Ovary (tissue), 9 donors: ENCODE measurements around the gene TPRG1L. TPM values are rescaled to one million over a fixed set of nuclear protein-coding genes. Genes with fewer than 3 reads are reported as not detected.

Experiments
- DNase-seq, 5 donors: peaks; one replicate each; pipeline ENCODE4 v3.0.0-alpha.2; 2019 to 2020
- H3K27ac ChIP-seq, 2 donors: fragments of 200-600 bp; one replicate each; pipeline versions ENCODE4 v1.5.1 to v1.8.0; 2019 to 2022
- H3K27me3 ChIP-seq: fragments of 200-600 bp; one replicate; pipeline ENCODE4 v1.8.0; 2022
- H3K36me3 ChIP-seq: fragments of 200-600 bp; sonication (generic); one replicate; pipeline ENCODE4 v1.5.1; 2019
- H3K4me1 ChIP-seq: one replicate; pipeline ENCODE4 v1.8.1; 2013; ENCODE audit warnings: mild to moderate bottlenecking, moderate library complexity; ENCODE audit not compliant: insufficient read depth
- H3K4me3 ChIP-seq: fragments of 200-600 bp; sonication (generic); one replicate; pipeline ENCODE4 v1.5.1; 2017
- H3K9me3 ChIP-seq, 2 donors: fragments of 200-600 bp in 1 of 2; sonication (generic) in 1 of 2; one replicate each; pipeline versions ENCODE4 v1.5.1 to v1.8.1; 2013 to 2019; ENCODE audit warnings: mild to moderate bottlenecking in 1 of 2, moderate library complexity in 1 of 2
- CTCF ChIP-seq, 3 donors: fragments of 450-650 bp in 2 of 3; fragments of 200-600 bp in 1 of 3; IDR thresholded peaks; one replicate each; pipeline versions ENCODE4 v1.5.1 to v1.8.0; 2016 to 2022; ENCODE audit warnings: antibody characterized with exemption in 3 of 3, mild to moderate bottlenecking in 1 of 3
- EP300 ChIP-seq: sonication (generic); formaldehyde crosslinking; IDR thresholded peaks from one replicate; pipeline ENCODE4 v1.6.1; 2017; ENCODE audit warnings: antibody characterized with exemption
- POLR2A ChIP-seq: fragments of 450-650 bp; IDR thresholded peaks from one replicate; pipeline ENCODE4 v1.6.1; 2017; ENCODE audit warnings: antibody characterized with exemption, mild to moderate bottlenecking, moderate library complexity
- WGBS, 3 donors: extraction: QIAGEN DNeasy Blood & Tissue Kit in 1 of 3; methylation state at CpG; one replicate each; pipeline versions ENCODE4 v1.1.5 to v1.1.7; 2013 to 2017; 5-methylcytosine and 5-hydroxymethylcytosine counted together
- intact Hi-C, 4 donors: fragments of 100-400 bp; cut with DNase I; formaldehyde crosslinking; loops; one replicate each; pipeline versions ENCODE4 v1.11.0 to v1.15.1; 2022 to 2023
- polyA plus RNA-seq, 2 donors: library from polyadenylated mRNA; stranded (reverse); fragments of 200-250 nt in 1 of 2; fragments of 350-450 nt in 1 of 2; fragmentation: Illumina TruSeq in 1 of 2; extraction: RNeasy Lipid Tissue Mini Kit (QIAGEN cat#74804) in 1 of 2; gene quantifications; one replicate each; pipeline ENCODE4 v1.2.3, GENCODE V29; 2013 to 2014
- total RNA-seq, 7 donors: library from RNA; depleted of rRNA in 2 of 7; stranded (reverse); fragments of >200 nt in 2 of 7; fragmentation: NEBNext Ultra II Directional in 3 of 7; extraction: Animal tissue kit (Norgen Biotek cat#: 25700) in 3 of 7; gene quantifications; one replicate each; pipeline versions ENCODE4 v1.1.0 to v1.2.4, GENCODE V29; 2016 to 2023
- donor health status: DM: no; HTN: no; CAD: no; lungs with moderate emphysema.
- donor health status: DM: no; HTN: no; CAD: no.
- donor health status: Bipolar disorder and iron deficiency.
- donor health status: DM: yes; HTN: yes; CAD: no.
- donor health status: DM: no; HTN: no; CAD: no.
- donor health status: DM: yes; HTN: yes; CAD: no.

The TPRG1L gene
- total and polyA plus RNA-seq, 9 donors = 25.3 to 71.5 (median 44.2) TPM

- no peaks in the 10 kb centered on the region for H3K9me3 ChIP-seq
- DNase-seq = no peak
- peaks cover 6% of the 10 kb centered on the region for H3K4me1 ChIP-seq
- no peak overlapping the region for H3K4me3 ChIP-seq
- H3K27me3 ChIP-seq = no peaks in the 10 kb centered on the region
- intact Hi-C loops = no loop called here
- no peaks in the 10 kb centered on the region for H3K36me3 ChIP-seq
- 71 to 79% (median 73%) methylated on average over 15 to 16 of the region's 16 CpGs for WGBS, 3 donors
- H3K27ac ChIP-seq = no peak overlapping the region
- no peak for TF ChIP-seq EP300
- no peak for TF ChIP-seq CTCF (IDR thresholded peaks at IDR 0.05)
- no peak for TF ChIP-seq POLR2A
These were observed 23.1 kb upstream of the TPRG1L start for GRCh38 chr1:3601743-3602142.

GRCh38 chr1:3602375-3602774 is 22.4 kb upstream of the TPRG1L start:
- TF ChIP-seq EP300 = no peak
- TF ChIP-seq POLR2A = no peak
- no peak for TF ChIP-seq CTCF (IDR thresholded peaks at IDR 0.05)
- Histone ChIP-seq H3K4me1 (peaks cover 6% of the 10 kb centered on the region), H3K9me3 (no peaks in the 10 kb centered on the region), H3K36me3 (no peaks in the 10 kb centered on the region), H3K4me3 (no peak overlapping the region), H3K27me3 (no peaks in the 10 kb centered on the region), H3K27ac (no peak overlapping the region)
- intact Hi-C loops = no loop called here
- no peak for DNase-seq
- 89 to 90% (median 90%) methylated on average over 21 of the region's 21 CpGs for WGBS, 3 donors

- 89 to 96% (median 91%) methylated on average over 11 of the region's 11 CpGs for WGBS, 3 donors
- no peak for DNase-seq
- intact Hi-C loops = no loop called here
- H3K9me3 ChIP-seq = no peaks in the 10 kb centered on the region
- H3K27ac ChIP-seq = no peak overlapping the region
- TF ChIP-seq EP300 (no peak), POLR2A (no peak), CTCF (IDR thresholded peaks at IDR 0.05) (no peak)
- H3K36me3 ChIP-seq = no peaks in the 10 kb centered on the region
- no peak overlapping the region for H3K4me3 ChIP-seq
- peaks cover 4% of the 10 kb centered on the region for H3K4me1 ChIP-seq
- no peaks in the 10 kb centered on the region for H3K27me3 ChIP-seq
These were observed 21.7 kb upstream of the TPRG1L start for GRCh38 chr1:3603156-3603555.

GRCh38 chr1:3603571-3604467 is 21.0 kb upstream of the TPRG1L start:
- no peak for DNase-seq
- Histone ChIP-seq H3K9me3 (no peaks in the 10 kb centered on the region), H3K27me3 (no peaks in the 10 kb centered on the region), H3K36me3 (no peaks in the 10 kb centered on the region), H3K4me3 (no peak overlapping the region), H3K27ac (no peak overlapping the region), H3K4me1 (no peaks in the 10 kb centered on the region)
- intact Hi-C loops = no loop called here
- WGBS, 3 donors = 79 to 86% (median 82%) methylated on average over 26 to 29 of the region's 29 CpGs
- TF ChIP-seq EP300 (no peak), CTCF (IDR thresholded peaks at IDR 0.05) (no peak), POLR2A (no peak)
